HG02642 (cell line): ENCODE measurements around the gene PLCL1.

ENCODE experiments used
- ATAC-seq: cut with Tn5 transposase; IDR thresholded peaks from one replicate; pipeline ENCODE4 v1.9.1; 2021; ENCODE audit warnings: mild to moderate bottlenecking; ENCODE audit not compliant: unreplicated experiment, poor library complexity

The PLCL1 gene

DNA sequence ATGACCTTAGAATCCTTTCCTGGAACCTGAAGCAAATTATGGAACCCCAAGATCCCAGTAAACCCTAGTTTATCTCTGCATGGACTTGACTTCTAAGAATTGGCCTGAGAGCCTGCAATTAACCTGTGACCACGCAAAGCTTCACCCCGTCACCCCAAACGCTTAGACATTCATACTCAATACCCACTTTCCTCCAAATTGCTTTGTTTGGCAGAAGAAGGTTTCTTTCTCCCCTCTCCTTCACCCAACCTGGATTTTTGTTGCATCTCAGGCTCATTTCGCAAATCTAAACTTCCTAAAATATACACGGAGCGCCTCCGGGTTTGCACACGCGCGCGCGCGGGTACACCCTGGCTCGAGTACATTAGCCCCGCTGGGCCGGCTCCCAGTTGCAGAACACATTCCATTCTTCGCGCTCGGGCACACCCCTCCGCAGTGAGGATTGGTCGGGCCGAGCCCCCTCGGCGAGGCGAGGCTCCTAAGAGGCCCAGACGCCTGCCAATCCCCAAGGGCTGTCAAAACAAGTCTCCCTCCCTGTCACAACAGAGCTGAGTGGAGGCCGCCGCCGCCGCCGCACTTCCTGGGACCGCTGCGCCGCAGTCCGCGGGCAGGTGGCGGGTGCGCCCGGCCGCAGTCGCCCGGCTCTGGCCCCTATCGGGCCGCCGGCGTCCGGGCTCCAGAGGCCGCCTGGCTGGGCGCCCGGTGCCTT, at the start of gene PLCL1:
Gene PLCL1 (plus strand): TSS at position 545 of the 709 bp plus-strand sequence.
- peak; percentile 100 for ATAC-seq

DNA sequence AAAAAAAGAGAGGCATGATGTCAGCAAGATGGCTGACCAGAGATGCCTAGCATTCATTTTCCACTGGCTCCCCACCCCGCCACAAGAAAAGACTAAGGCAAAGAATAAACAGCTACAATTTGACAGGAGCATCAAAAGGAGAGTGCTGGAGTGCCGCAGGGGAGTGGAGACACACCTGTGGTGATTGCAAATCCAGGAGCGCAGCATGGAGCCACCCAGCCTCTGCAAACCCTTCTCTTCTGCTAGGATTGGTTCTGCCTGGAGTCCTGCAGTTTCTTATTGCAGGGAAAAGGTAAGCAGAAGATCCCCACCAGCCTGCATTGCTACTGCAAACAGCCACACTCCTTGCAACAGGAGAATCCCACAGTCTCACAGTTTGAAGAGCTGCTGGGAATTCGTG, 45.4 kb upstream of the PLCL1 start:
- no peak for ATAC-seq

DNA sequence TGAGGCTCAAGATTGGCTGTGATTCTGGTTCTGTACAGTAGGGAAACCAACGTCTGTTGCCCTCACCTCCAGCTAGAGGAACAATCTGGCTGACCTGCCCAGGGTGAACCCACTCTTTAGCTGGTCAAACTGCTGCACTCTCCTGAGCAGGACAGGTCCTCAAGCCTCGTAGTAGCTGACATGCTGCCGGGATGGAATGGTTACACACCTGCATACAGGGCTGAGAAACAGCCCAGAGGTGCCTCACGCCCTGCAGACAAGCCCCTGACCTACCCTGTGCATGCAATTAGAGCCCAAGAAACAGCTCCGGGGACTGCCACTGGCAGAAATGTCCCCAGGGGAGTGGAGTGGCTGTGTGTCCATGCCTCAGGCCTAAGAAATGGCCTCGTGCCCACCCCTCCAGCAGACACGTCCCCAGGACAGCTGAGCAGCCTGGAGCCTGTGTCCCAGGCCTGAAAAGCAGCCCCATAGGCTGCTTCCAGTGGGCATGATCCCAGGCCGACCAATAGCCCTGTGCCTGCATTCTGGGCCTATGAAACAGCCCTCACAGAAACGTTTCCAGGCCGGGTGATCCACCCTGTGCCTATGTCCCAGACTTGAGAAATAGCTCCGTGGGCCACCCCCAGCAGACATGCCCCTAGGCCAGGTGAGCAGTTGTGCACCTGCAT, 44.6 kb upstream of the PLCL1 start:
- no peak for ATAC-seq

DNA sequence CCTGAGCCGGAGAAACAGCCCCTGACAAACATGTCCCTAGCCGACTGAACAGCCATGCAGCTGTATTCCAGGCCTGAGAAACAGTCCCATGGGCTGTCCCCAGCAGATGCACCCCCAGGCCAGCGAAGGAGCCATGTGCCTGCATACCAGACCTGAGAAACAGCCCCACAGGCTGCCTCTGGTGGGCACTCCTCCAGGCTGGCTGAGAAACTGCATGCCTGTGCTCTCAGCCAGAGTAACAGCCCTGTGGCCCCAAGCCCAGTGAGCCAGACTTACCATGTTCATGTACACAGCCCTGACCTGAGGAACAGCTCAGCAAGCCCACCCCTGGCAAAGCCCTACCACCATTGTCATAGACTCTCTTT, 44.1 kb upstream of the PLCL1 start:
- ATAC-seq: no peak

DNA sequence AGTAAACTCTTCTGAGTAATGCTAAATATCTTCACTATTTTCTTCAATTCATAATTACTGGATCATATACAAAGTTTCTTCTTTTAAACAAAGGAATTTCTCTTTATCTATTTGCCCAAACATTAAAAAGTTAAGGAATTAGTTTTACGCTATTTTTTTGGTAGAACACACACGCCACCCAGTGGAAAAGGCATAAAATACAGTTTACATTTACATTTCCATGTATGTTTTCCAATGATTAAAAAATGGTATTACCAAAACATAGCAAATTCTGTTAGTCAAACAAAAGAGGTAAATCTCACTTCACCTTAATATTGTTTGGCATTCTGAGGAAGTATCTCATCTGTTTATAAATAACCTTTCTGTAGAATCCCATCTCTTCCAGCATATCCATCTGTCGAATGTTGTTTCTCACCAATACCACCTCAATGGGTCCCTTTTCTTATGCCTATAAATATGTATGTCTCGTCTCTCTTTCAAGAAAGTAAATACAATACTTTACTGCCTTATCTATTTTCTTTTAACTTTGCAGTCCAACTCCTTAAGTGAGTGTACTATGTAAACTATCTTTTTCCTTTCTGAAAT, 26.5 kb upstream of the PLCL1 start:
- no peak for ATAC-seq

DNA sequence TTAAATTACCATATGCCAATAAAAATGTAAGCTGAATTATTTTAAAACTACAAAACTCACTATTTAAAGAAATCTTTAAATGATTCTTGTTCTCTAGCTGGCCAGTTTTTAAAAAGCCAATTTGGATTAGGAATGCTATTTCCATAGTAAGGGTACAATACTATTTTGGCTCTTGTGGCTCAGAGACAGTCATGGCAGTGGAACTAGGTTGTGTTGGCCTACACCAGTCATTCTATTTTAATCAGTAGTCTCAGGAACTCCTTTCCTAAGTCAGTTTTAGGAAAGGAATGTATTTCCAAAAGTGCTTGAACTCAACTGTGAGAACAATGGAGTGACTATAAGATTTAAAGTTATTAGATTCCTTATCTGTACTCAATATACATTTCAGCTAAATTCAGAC, 25.1 kb upstream of the PLCL1 start:
- no peak for ATAC-seq

DNA sequence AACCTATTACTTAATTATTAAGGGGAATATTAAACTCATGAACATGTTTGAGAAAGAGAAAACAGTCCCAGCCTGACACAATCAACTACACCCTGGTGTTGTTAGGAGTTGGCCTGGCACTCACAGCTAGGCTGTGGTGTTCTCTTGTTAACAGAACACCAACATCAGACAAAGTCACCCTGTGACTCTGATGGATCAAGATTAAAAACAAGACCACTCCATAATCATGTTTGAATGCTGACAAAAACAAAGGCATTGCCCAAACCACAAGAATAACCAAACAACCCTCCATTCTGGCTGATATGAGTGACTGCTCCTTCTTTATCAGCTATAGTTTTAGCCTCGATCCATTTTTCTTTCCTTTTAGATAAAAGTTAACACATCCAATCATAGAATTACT, 22.3 kb upstream of the PLCL1 start:
- no peak for ATAC-seq

DNA sequence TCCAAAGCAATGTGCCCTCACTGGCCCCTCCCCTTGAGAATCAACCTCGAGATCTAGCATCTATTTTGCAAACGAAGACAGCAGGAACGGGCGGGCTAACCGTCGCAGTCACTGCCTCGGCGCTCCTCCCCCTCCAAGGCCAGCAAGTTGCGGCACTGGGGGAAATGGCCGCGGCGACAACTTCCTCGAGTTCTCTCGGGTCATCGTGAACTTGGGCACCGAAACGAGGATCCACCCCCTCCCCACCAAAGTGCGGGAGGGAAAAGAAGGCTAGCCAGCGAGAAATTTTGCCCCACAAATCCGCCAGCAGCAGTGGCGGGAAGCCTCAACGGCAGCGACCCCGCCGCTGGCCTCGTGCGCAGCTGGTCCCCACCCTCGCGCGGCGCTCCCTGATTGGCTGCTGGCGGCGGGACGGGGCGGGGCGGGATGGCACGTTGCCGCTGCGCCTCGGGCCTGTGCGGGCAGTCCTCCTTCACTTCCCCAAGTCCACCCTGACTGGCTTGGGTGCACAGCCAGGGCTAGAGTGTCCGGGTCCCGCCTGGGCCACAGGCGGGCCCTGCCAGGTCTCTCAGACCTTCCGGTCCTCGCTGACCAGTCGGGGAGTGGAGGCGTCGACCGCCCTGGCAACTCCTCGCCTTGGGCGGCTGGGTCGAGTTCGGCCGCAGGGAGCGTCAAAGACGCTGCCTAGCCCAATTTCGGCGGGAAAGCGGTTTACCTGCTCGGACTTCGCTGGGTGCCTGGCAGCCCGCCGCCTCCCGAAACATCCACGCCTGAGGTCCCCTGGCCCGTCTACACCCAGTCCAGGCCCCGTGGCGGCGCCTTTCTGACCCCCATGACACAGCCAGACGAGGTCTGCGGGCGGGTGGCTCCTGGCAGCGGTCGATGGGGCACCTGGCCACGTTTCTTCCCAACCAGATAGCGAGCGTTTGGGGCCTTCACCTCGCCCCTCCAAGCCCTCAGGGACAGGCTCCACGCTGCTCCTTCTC, 19.1 kb upstream of the PLCL1 start, which contains the start of gene BOLL:
Gene BOLL (minus strand): TSS at position 364 of the 986 bp plus-strand sequence. CDS start 3,469 bp downstream, outside the sequence.
- ATAC-seq: no peak

DNA sequence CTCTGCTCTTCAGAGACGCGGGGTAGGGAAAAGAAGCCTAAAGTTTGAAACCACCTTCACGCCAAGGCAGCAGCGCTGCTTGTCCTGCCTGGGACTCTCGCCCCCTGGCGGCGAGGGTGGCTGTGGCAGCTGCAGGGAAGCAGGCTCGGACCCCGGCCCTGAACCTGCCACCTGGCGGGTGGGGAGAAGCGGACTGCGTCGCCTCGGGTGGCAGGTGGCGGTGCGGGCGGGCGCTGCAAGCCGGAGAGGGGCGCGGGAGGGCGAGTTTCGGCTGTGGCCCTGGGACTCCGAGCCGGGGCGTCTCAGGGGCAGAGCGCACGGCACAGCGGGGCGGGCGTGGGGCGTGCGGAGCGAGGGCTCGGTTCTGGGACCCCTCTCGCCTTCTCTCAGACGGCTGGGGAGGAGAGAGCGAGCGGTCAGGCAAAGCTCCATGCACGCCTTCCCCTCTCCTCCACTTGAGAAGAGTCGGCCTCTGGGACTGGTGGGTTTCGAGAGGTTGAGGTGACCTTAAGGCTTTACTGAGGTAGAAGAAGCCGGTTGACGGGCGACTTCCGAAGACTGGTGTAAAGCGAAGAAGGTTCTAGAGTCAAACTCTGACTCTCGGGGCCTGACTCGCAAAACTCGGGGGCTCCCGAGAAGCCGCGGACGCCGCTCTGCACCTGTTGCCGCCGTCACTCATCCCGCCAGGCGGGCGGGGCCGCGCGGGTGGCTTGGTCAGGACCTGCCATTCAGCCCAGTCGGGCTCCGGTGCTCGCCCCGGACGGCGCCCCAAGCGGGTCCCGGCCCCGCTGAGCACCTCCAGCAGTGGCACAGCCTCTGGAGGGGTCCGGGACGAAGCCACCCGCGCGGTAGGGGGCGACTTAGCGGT, 18.1 kb upstream of the PLCL1 start:
- ATAC-seq: peak; percentile 74

DNA sequence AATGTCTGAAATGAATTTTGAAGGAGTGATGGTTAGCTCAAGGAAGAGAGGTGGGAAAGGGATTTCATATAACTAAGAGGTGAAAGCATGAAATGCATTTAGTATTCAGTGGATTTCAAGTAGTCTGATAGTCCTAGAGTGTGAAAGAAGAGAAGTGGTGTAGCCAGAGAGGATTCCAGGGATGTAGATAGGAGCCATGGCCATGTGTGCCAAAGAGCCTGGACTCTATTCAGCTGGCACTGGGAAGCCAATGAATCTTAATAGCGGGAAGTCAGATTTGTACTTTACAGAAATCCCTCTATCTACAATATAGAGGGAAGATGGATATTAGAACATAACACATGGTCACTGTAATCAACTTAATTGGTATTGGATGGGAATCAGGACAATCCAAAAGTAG, 10.9 kb upstream of the PLCL1 start:
- no peak for ATAC-seq

DNA sequence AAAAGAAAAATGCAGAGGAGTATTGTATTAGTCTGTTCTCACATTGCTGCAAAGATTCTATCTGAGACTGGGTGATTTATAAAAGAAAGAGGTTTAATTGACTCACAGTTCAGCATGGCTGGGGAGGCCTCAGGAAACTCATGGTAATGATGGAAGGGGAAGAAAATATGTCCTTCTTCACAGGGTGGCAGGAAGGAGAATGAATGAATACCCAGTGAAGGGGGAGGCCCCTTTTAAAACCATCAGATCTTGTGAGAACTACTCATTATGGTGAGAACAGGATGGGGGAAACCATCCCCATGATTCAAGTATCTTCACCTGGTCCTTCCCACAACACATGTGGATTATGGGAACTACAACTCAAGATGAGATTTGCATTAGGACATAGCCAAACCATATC, 9.1 kb upstream of the PLCL1 start:
- no peak for ATAC-seq

DNA sequence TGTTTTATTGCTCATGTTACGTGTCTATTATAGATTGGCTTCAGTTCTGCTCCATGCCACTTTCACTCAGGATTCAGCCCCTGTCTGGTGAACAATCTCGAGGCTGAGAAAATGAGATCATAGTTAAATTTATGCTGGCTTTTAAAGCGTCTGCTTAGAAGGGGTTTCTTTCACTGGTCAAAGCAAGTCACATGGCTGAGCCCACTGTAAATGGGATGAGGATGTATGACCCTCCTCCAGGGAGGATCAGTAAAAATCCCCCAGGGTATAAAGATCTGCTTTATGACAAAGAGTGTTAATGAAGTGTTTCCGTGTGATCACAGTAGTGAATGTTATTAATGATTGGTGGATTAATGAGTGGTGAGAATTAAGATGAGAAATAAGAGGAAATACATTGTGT, 6.2 kb upstream of the PLCL1 start:
- ATAC-seq: no peak

DNA sequence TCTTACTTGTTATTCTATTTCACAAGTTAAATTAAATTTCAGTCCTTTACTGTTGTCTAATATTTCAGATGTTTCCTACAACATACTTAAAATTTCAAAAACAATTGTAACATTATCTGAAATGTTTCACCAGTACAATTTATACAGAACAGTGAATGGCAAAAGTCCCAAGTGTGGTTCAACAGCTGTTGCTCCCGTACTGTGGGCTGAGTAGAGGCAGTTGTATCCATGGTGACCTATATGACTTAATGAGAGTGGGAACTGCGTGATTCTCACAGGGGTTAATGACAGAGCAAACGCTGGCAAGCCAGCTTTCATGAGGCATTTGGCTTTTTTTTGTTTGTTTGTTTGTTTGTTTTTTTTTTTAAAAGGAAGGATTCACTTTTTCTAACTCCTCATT, 5.3 kb upstream of the PLCL1 start:
- ATAC-seq: no peak

DNA sequence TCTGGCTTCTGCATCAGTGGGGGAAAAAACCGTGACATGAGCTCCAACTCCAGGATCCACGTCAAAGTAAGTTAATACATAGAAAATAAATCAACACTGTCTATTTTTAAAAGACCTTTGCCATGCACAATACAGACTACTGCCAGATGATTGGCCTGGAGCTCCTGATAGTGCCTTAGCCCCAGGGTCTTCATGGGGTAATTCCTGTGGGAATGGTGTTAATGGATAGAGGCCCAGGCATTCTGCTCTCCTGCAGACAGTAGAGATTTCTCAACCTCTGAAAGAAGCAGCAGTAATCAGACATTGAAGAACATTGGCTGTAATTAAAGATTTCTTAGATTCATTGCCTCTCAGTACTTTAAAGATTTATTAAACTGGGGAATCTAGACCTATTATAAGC, 4.3 kb upstream of the PLCL1 start:
- no peak for ATAC-seq

DNA sequence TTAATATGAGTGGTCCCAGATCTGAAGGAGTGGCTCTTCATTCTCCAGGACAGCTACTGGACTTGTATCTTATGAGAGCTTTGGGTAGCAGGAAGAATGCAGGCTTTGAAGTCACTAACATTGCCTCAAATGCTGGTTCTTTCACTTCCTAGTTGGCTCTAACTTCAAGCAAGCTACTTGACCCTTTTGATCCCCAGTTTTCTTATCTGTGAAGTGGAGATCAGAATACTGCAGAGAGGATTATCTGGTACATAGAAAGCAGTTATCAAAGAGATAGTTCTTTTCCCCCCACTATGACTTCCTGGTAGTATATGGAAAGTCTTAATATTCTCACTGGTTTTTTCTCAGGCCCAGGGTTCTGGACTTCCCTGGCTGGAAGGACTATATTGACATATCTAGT, 3.4 kb upstream of the PLCL1 start:
- ATAC-seq: no peak

DNA sequence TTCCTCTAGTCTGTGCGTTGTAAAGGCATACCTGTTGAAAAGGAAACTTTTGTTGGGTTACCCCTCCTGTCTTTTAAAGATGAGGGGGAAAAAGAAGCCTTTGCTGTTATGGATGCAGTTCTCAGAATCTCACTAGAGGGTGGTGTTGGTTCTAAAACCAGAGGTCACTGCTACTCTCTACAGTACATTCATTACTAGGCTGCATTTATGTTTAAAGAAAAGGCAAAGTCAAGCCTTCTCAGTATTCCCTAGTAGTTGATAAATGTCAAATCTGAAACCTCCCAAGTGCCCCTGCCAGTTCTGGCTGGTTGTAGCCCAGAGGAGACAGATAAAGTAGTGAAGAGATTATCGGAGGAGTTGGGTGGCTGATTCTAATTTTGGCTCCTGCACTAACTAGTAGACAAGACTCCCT, 1.4 kb upstream of the PLCL1 start:
- ATAC-seq: peak; percentile 20

DNA sequence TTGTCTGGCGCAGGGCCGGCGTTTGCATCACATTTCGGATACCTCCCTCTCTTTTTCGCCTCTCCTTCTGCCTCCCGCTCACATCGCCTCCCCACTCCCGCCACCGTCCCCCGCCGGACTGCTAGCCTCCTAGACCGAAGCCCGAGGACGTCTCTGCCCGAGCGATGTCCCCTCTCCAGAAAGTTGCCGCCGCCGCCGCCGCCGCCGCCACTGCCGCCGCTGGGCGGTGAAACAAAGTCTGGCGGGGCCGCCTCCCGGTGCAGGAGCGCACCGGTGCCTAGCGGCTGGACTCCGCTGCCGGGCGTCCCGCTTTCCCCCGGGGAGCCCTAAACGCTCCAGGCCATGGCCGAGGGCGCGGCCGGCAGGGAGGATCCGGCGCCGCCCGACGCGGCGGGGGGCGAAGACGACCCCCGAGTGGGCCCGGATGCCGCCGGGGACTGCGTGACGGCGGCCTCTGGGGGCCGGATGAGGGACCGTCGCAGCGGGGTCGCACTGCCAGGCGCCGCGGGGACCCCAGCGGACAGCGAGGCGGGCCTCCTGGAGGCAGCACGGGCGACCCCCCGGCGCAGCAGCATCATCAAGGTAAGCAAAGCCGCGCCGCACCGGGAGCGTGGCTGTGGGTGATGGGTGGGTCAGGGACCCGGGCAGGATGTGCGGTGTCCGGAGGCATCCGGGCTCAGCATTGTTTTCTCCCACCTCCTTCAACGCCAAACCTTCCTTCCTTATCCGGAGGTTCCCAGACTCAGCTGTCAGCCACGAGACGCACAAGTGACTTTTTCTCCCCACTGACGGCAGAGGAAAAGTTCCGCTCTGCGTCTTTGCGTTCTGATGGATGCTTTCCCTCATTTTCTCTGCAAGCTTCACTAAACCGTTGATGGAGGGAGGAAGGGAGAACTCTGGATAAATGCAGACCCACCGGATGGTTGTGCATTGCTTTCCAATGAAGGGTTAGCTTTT, 643 bp downstream of the PLCL1 start:
- peak; percentile 40 for ATAC-seq
